ENCODE measurements around the gene PAX5.

The PAX5 gene

GRCh38 chr9:36847781-36848673, 186.0 kb downstream of the PAX5 start:
- no peak for DNase-seq

- no peak for DNase-seq
Measured at GRCh38 chr9:36846621-36847020, 187.4 kb downstream of the PAX5 start.

- no peak for DNase-seq
Measured at GRCh38 chr9:36845844-36846243, 188.2 kb downstream of the PAX5 start.

GRCh38 chr9:36844961-36845360, 189.1 kb downstream of the PAX5 start:
- DNase-seq: no peak

GRCh38 chr9:36843964-36844363, 190.1 kb downstream of the PAX5 start:
- no peak for DNase-seq

- DNase-seq: no peak
Measured at GRCh38 chr9:36842560-36843530, 191.2 kb downstream of the PAX5 start.

- no peak for DNase-seq
Measured at GRCh38 chr9:36840898-36841536, 193.1 kb downstream of the PAX5 start.

GRCh38 chr9:36839131-36839885, 194.8 kb downstream of the PAX5 start:
- DNase-seq: no peak

GRCh38 chr9:36837431-36838405, 196.3 kb downstream of the PAX5 start:
- DNase-seq: no peak

- no peak for DNase-seq
Measured at GRCh38 chr9:36836486-36836885, 197.6 kb downstream of the PAX5 start.

GRCh38 chr9:36835271-36835996, 198.6 kb downstream of the PAX5 start:
- no peak for DNase-seq

GRCh38 chr9:36834736-36835135, 199.3 kb downstream of the PAX5 start:
- DNase-seq: no peak

- no peak for DNase-seq
Measured at GRCh38 chr9:36833954-36834353, 200.1 kb downstream of the PAX5 start.

- no peak for DNase-seq
Measured at GRCh38 chr9:36832164-36832795, 201.8 kb downstream of the PAX5 start.

- no peak for DNase-seq
Measured at GRCh38 chr9:36831381-36832161, 202.5 kb downstream of the PAX5 start.

- DNase-seq: no peak
Measured at GRCh38 chr9:36828611-36829013, 205.5 kb downstream of the PAX5 start.

GRCh38 chr9:36827593-36827992, 206.5 kb downstream of the PAX5 start:
- DNase-seq: no peak

GRCh38 chr9:36826581-36826980, 207.5 kb downstream of the PAX5 start:
- no peak for DNase-seq

- DNase-seq: no peak
Measured at GRCh38 chr9:36825179-36825578, 208.9 kb downstream of the PAX5 start.
